ENCODE data around the gene BICRA.
A peak's percentile ranks its signal among the peaks of the same experiment; 100 is the strongest.
"Not testable (repeated sequence)": the region's sequence is repeated elsewhere in the genome, so short reads cannot be mapped to it uniquely, and the experiment has no call there.

The BICRA gene

DNA sequence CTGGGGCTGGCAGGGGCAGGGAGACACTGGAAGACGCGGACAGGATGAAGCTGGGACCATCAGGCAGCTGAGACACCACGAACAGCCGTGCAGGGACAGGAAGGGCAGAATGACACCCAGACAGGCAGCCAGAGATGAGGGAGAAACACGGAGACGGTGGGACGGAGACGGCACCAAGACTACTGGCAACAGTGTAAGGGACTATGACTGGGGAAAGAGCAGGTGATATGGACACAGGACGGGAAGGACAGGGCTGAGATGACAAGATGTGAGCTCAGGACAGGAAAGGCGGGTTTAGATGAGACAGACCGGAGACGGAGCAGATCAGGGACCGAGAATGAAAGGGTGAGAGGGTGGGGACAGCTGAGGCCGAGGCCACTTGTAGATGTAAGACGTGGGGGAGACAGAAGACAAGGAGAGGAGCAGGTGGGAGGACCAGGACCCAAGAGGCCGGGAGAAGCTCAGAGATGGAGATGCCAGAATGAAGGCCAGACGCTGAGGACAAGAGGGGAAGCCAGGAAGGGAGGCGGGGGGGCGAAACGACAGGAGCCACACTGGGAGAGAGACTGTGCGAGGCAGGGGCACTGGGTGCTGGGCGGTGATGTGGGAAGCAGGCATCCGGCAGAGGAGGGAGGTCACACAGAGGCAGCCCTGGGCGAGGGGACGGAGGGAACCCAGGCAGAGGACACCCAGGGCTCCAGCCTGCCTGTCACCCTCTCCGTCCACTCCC is 86.8 kb downstream of the BICRA start:
- DNase-seq = no peak

DNA sequence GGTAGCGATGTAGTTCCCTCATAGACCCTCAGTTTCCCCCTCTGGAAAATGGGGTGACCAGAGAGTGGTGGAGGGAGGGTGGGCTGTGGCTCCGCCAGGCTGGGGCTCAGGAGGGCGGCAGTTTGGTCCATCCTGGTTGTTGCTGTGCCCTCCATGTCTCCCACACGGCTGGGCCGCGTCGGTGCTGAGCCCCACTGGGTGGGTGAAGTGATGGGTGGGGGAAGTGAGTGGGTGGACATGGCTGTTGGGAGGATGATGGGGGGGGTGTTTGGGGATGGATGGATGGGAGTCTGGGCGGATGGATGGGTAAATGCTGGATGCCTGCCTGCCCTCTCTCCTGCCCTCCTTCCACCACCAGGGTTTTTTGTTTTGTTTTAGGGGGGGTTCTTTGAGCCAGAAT is 87.7 kb downstream of the BICRA start:
- DNase-seq = no peak

DNA sequence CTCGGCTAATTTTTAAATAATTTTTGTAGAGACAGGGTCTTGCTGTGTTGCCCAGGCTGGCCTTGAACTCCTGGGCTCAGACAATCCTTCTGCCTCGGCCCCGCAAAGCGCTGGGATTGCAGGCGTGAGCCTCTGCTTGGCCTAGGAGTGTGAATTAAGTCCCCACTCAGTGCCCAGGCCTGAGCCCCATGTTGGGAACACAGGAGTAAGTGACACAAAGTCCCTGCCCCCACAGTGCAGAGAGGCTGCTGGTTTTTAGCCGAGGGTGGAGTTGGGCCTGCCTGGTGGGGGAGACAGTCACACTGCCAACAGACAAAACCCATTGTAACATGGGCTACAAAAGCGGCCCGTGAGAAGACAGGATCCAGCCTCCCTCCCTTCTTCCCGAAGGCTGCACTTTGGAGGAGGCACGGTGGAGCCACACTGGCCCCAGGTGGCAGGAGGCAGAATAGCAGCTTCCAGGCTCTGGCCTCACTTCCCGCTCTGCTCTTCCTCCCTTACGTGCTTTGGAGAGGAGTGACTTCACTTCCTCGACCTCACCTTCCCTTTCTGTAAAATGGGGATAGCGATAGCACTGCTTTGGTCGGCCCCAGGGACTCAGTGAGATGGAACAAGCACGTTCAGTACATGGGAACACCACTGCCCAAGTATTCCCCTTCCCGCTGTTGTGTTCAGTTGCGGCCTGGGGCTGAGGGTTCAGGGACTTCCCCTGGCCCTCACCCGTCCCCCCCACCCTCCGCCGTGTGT is 89.1 kb downstream of the BICRA start:
- no peak for DNase-seq

DNA sequence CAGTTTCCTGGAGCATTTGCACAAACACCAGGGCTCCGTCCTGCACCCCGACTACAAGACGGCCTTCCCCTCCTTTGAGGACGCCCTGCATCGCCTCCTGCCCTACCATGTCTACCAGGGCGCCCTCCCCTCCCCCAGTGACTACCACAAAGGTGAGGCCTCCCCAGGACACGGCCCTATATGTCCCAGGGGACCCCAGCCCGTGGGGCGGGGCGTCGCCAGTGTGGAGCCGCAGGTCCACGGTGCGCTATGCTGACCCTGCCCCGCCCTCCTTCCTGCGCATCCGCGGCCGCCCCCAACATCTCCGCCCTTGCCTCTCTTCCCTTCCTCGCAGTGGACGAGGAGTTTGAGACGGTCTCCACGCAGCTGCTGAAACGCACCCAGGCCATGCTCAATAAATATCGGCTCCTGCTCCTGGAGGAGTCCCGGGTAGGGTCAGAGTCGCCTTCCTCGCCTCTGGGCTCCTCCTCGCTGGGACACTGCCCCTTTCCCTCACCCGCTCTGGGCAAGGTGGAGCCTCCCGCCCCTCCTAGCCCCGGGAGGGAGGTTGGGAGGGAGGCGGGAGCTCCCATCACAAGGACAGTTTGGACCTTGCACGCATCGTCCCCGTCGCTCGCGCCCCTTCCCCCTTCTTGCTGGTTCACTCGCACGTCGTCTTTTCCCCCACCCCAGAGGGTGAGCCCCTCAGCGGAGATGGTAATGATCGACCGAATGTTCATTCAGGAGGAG is 89.9 kb downstream of the BICRA start:
- no peak for DNase-seq

DNA sequence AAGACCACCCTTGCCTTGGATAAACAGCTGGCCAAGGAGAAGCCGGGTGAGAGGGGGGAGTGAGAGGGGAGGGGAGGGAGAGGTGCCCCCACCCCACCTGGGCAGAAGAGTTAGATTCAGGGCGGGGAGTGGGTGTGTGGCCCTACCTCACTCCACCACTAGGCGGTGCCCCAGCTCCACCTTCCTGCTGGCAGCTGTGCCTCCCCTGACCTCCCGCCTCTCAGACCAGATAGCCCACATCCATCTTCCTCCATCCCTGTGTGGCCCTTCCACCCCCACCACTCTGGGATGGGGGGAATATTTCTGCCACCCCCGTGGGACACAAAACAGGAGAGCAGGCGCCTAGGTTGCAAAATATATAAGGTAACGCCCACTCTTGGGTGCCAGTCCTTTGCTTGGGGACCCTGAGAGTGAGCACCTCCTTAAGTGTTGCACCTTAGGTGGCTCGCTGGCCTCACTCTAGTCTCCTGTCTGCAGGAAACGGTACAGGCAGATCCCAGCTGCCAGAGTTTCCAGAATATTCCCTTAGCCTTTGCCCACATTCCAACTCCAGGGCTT is 90.5 kb downstream of the BICRA start:
- no peak for DNase-seq

DNA sequence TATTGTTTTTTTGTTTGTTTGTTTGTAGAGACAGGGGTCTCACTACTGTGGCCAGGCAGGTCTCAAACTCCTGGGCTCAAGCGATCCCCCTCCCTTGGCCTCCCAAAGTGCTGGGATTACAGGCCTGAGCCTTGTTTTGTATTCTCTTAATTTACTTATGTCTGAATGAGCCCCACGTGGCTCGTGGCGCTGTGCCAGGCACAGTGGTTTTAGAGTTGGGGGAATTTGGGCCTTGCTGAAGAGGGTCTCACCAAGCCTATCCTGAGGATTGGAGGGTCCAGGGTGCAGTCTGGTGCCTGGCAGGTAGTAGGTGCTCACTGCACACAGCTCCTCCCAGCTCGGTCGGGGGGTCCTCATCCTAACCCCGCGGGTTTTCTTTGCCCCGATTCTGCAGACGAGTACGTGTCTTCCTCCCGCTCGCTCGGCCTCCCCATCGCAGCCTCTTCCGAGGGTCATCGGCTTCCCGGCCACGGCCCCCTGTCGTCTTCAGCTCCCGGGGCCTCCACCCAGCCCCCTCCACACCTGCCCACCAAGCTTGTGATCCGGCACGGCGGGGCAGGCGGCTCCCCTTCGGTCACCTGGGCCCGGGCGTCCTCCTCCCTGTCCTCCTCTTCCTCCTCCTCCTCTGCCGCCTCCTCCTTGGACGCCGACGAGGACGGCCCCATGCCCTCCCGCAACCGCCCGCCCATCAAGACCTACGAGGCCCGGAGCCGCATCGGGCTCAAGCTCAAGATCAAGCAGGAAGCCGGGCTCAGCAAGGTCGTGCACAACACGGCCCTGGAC is 92.2 kb downstream of the BICRA start:
- no peak for DNase-seq

DNA sequence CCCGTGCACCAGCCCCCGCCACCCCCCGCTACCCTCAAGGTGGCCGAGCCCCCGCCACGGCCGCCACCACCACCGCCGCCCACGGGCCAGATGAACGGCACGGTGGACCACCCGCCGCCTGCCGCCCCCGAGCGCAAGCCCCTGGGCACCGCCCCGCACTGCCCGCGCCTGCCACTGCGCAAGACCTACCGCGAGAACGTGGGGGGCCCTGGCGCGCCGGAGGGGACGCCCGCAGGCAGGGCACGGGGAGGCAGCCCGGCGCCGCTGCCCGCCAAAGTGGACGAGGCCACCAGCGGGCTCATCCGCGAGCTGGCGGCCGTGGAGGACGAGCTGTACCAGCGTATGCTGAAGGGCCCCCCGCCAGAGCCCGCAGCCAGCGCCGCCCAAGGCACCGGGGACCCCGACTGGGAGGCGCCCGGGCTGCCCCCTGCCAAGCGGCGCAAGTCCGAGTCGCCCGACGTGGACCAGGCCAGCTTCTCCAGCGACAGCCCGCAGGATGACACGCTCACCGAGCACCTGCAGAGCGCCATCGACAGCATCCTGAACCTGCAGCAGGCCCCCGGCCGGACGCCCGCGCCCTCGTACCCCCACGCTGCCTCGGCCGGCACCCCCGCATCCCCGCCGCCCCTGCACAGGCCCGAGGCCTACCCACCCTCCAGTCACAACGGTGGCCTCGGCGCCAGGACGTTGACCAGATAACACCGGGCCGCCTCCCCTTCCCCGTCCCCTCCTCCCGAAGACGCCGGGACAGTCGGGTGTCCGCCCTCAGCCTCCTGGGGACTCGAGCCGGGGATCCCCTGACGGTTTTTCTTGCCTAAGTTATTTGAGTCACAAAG is 93.0 kb downstream of the BICRA start:
- DNase-seq = no peak

DNA sequence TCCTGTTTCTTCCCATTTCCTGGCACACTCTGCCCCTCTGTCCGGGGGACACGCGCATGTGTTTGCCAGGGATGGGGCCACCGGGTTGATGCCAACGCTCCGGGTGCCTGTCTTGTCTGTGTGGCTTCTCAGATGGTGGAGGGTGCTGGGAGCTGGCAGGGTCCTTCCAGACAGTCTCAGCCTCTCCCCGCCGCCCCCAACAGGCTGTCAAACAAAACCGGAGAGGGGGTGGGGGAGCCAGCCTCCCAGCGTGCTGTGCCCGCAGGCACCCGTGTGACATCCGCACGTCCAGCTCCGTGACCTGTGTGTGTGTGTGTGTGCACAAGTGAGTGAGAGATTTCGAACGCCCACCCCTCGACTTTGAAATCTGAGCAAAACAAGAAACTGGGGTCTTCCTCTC is 93.7 kb downstream of the BICRA start:
- no peak for DNase-seq

DNA sequence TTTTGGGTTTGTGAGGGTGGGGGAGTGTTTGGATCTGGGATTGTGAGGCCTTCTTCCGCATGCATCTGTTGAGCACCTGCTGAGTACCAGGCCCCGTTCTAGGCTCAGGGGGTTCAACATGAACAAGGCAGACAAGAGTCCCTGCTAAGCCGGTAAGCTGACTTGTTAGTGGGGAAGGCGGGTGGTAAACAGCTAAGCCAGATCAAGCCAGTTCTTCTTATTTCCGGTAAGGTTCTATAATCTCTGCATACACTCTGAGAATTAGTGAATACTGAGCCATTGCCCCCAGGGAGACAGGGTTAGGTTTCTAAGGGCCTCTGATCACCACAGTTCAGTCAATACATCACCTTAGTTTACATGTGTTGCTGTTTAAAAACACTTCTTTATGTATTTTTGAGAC is 94.4 kb downstream of the BICRA start:
- DNase-seq = no peak

DNA sequence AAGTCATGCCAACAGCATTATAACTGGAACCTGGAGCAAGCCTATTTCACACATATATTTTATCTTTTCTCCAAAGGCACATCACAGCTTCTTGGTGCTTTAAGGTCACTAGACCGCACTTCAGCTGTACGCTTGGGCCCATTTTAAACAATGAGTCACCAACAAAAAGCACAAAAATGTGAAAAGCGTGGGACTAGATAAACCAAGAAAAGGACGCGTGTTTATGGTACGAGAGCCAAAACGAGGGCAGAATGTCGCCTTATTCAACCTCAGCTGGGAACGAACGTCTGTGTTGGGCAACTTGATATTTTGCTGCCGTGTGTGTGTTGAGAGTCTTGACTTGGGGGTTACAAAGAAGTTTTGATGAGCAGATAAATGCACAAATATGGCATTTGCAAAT is 95.1 kb downstream of the BICRA start:
- DNase-seq = no peak

DNA sequence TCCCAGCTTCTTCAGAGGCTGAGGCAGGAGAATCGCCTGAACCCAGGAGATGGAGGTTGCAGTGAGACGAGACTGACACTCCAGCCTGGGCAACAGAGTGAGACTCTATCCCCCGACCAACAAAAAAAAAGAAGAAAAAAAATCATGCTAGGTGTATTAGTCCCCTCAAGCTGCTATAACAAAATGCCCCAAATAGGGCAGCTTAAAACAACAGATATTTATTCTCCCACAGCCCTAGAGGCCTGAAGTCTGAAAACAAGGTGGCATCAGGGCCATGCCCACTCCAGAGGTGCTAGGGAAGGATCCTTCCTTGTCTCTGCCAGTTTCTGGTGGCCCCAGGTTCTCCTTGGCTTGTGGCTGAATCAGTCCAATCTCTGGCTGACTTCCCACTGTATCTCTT is 95.7 kb downstream of the BICRA start:
- no peak for DNase-seq

DNA sequence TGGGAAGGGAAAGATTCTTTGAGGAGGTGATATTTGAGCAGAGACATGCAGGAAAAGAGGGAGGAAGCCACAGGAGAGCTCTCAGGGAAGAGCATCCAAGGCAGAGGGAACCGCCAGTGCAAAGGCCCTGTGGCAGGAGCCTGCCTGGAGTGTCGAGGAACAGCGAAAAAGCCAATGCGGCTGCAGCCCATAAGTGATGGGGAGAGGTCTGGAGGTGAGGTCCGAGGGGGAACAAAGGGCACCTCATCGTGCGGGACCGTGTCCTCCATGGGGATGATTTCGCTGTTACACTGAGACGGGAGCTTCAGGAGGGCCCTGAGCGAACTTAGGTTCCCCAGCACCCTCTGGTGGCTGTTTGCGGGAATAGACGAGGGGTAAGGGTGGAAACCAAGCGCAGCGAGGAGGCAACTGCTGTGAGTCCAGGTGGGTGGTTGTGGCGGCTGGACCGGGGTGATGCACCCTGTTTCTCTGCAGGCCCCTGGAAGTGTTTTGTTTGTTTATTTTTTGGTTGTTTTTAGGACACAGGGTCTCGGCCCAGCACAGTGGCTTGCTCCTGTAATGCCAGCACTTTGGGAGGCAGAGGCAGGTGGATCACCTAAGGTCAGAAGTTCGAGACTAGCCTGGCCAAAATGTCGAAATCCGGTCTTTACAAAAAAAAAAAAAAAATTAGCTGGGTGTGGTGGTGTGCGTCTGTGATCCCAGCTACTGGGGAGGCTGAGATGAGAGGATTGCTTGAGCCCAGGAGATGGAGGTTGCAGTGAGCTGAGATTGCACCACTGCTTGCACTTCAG is 98.4 kb downstream of the BICRA start:
- DNase-seq = peak; percentile 67

DNA sequence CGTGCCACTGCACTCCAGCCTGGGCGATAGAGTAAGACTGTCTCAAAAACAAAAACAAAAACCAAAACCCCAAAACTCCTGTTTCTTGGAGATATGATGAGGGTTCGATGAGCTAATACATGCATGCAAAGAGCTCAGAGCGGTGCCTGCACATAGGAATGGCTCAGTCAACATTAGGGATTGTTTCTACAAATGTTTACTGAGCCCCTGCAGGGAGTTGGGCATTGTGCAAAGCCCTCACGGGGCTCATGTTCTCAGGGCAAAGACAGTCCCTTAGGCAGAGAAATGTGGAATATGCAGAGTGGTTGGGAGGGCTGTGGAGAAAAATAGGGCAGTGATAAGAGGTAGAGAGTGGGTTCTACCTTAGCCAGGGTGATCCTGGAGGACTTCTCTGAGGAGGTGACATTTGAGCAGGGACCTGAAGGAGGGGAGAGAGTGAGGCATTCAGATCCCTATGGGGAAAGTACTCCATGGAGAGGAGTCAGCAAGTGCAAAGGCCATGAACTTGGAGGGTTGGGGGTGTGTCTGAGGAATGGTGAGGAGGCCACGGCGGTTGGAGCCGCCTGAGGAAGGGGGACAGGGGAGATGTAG is 102.8 kb downstream of the BICRA start:
- no peak for DNase-seq

DNA sequence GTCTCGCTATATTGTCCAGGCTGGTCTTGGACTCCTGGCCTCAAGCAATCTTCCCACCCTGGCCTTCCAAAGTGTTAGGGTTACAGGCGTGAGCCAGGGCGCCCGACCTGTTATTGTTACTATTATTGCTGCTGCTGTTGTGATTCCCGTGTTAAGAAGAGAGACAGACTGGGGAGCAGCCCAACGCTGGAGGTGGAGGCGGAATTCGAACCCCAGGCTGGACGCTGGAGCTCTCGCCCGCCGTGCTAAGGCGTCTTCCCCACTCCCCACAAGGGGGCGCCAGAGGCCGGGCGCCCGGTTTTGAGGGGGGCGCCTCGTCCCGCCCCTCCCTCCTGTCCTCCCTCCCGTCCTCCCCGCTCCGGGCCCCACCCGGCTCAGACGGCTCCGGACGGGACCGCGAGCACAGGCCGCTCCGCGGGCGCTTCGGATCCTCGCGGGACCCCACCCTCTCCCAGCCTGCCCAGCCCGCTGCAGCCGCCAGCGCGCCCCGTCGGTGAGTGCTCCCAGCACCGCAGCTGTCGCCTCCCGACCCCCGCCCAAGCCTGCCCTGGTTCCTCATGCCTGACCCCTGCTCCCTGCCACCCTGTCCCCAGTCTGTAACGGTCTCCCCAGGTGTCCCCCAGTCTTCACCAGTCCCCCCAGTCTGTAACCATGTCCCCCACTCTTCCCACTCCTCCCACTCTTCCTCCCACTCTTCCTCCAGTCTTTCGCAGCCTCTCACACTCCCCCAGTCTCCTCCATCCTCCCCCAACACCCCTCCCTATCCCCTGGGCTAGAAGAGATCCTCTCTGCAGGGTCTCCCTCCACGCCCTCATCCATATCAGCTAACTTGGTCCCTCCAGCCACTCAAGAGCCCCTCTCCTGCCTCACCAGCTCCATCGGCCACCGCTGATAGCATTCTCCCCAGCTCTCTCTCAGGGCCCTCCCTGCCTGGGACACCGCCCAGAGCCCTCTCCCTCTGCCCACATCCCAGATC is 104.4 kb downstream of the BICRA start, which contains the start of gene EHD2:
Gene EHD2 (plus strand): TSS at position 377 of the 976 bp plus-strand sequence. CDS start 3,191 bp downstream, outside the sequence.
- DNase-seq = peak; percentile 9

DNA sequence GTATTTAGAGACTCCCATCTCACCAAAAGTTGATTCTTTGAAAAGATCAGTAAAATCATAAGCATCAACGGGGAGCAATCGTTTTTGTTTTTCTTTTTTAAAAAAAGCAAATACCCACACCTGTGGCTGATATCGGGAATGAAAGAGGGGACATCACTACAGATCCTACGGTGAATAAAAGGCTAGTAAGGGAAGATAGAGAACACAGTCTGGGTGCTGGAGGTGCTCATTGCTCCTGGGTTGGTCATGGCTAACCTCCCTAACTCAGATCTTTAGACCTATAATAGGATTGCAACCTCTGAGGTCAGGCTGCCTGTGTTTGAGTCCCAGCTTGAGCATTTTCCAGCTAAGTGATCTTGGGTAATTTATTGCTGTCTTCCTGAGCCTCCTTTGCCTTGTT is 105.4 kb downstream of the BICRA start:
- no peak for DNase-seq

DNA sequence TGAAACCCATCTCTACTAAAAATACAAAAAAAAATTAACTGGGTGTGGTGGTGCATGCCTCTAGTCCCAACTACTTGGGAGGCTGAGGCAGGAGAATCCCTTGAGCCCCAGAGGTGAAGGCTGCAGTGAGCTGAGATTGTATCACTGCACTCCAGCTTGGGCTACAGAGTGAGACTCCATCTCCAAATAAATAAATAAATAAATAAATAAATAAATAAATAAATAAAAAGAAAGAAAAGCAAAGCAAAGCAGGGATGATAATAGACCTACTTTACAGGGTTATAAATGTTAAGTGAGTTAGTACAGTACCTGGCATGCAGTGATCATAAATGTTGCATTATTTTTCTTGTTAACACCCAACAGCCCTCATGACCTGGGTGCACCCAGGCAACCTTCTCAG is 105.9 kb downstream of the BICRA start:
- not testable (repeated sequence) for DNase-seq

DNA sequence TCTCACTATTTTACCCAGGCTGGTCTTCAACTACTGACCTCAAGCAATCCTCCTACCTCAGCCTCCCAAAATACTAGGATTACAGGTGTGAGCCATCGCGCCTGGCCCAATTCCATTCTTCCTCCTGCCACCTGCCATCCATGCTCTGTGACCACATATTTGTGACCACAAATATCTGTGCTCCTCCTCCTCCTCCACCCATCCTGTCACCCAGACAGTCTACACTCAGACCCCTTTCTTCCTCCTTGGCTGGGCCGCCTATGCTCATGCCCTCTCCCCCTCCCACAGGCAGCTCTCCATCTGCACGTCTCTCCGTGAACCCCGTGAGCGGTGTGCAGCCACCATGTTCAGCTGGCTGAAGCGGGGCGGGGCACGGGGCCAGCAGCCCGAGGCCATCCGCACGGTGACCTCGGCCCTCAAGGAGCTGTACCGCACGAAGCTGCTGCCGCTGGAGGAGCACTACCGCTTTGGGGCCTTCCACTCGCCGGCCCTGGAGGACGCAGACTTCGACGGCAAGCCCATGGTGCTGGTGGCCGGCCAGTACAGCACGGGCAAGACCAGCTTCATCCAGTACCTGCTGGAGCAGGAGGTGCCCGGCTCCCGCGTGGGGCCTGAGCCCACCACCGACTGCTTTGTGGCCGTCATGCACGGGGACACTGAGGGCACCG is 107.5 kb downstream of the BICRA start:
- DNase-seq = no peak

DNA sequence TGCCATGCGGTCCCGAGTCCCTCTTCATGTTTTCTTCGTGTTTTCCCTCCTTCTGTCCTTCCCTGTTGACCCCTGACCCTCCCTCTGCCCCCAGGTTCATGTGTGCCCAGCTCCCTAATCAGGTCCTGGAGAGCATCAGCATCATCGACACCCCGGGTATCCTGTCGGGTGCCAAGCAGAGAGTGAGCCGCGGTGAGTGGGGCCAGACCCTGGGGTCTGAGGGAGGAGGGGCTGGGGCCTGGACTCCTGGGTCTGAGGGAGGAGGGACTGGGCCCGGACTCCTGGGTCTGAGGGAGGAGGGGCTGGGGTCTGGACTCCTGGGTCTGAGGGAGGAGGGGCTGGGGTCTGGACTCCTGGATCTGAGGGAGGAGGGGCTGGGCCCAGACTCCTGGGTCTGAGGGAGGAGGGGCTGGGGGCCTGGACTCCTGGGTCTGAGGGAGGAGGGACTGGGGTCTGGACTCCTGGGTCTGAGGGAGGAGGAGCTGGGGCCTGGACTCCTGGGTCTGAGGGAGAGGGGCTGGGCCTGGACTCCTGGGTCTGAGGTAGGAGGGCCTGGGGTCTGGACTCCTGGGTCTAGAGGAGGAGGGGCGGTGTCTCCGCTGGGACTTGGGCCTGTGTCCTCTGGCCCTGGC is 109.6 kb downstream of the BICRA start:
- DNase-seq = not testable (repeated sequence)

Measured in KG1 (cell line).